ENCODE measurements around the gene ERLIN1. TPM values are rescaled to one million over a fixed set of nuclear protein-coding genes. Genes with fewer than 3 reads are reported as not detected.

The ERLIN1 gene
- polyA plus RNA-seq, 1 donor (not counting 4 experiments of a cell fraction or from before 2014, with no cell fraction given): 45.6 TPM

DNA sequence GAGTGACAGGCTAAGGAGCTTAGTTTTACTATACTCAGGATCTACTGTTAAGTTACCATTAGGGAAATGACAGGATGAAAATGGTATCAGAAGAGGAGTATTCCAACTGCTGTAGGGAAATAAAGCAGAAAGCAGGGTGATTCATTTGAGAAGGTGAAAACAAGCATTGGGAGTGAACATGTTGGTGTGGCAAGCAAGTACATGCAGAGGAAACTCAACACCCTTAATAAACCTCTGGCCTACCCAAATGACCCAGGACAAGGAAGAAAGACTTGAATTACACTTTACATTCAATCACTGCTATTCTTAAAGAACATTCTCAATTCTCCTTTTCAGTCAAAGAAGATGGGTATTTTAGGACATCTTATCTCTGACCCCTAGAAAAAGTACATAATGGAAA, 28.7 kb downstream of the ERLIN1 start:
- H3K9me3 ChIP-seq (ENCODE audit: control insufficient read depth, low read depth, low read length): no peaks in the 10 kb centered on the region
- no peaks in the 10 kb centered on the region for H3K9me1 ChIP-seq (ENCODE audit: control insufficient read depth, extremely low read depth, insufficient read depth, low read length)
- FAIRE-seq (peak; percentile 94), DNase-seq (ENCODE audit: low read depth, low spot score) (no peak)
- no peak overlapping the region for H3K4me3 ChIP-seq (ENCODE audit: control insufficient read depth in 2 of 3, extremely low read depth in 1 of 3, insufficient read depth in 2 of 3, low read depth in 1 of 3, low read length in 3 of 3)
- no peaks in the 10 kb centered on the region for H3K27me3 ChIP-seq (ENCODE audit: control insufficient read depth, extremely low read depth, insufficient read depth, low read length)
- peak overlapping the region; percentile 56 for H3K27ac ChIP-seq (ENCODE audit: control insufficient read depth, insufficient read depth, low read length)
- no peak overlapping the region for H2AFZ ChIP-seq (ENCODE audit: control insufficient read depth, low read length)
- TF ChIP-seq, protein P1, sequence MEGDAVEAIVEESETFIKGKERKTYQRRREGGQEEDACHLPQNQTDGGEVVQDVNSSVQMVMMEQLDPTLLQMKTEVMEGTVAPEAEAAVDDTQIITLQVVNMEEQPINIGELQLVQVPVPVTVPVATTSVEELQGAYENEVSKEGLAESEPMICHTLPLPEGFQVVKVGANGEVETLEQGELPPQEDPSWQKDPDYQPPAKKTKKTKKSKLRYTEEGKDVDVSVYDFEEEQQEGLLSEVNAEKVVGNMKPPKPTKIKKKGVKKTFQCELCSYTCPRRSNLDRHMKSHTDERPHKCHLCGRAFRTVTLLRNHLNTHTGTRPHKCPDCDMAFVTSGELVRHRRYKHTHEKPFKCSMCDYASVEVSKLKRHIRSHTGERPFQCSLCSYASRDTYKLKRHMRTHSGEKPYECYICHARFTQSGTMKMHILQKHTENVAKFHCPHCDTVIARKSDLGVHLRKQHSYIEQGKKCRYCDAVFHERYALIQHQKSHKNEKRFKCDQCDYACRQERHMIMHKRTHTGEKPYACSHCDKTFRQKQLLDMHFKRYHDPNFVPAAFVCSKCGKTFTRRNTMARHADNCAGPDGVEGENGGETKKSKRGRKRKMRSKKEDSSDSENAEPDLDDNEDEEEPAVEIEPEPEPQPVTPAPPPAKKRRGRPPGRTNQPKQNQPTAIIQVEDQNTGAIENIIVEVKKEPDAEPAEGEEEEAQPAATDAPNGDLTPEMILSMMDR (optimal IDR thresholded peaks at IDR 0.05 in 1 of 3, IDR thresholded peaks at IDR 0.05 in 1 of 3, conservative IDR thresholded peaks at IDR 0.05 in 1 of 3; ENCODE audit: extremely low read depth in 1 of 3, insufficient read depth in 2 of 3, low read length in 3 of 3): no peak
- TF ChIP-seq EZH2 (IDR thresholded peaks at IDR 0.05; ENCODE audit: low read length): no peak
- peaks cover 25% of the 10 kb centered on the region for H3K4me1 ChIP-seq (ENCODE audit: control insufficient read depth, extremely low read depth, insufficient read depth, low read length)
- no peaks in the 10 kb centered on the region for H3K79me2 ChIP-seq (ENCODE audit: control insufficient read depth, insufficient read depth, low read length)
- peaks cover 2 to 28% of the 10 kb centered on the region in 2 experiments for H3K36me3 ChIP-seq (ENCODE audit: control insufficient read depth in 2 of 2, extremely low read depth in 1 of 2, insufficient read depth in 2 of 2, low read length in 2 of 2)
- H3K4me2 ChIP-seq (ENCODE audit: control insufficient read depth, extremely low read depth, insufficient read depth, low read depth, low read length): no peak overlapping the region
- dilution Hi-C loops (cut with MboI; ENCODE audit: extremely low pct_ligation_motif_present, low sequenced_read_pairs): no loop called here
- no peaks in the 10 kb centered on the region for H4K20me1 ChIP-seq (ENCODE audit: control insufficient read depth, extremely low read depth, insufficient read depth, low read length)
- no peak overlapping the region for H3K9ac ChIP-seq (ENCODE audit: control insufficient read depth, extremely low read depth, insufficient read depth, low read length)

DNA sequence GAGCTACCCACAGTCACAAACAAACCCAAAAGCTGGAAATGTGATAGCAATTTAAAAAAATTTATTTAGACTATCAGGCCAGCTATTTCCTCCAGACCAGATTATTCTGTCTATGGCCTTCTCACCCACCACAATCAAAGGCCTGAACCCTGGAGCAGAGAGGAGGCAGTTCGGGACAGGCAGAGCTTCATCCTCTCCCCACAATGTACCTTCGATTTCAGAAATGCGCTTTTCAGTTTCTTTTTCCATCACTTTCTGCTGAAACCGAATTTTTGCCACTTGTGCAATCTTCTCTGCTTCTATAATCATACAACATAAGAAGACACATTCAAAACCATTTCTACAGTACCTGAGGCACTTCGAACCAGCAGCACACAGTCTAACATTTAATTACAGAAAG, 29.9 kb downstream of the ERLIN1 start:
- no peaks in the 10 kb centered on the region for H4K20me1 ChIP-seq (ENCODE audit: control insufficient read depth, extremely low read depth, insufficient read depth, low read length)
- H3K27ac ChIP-seq (ENCODE audit: control insufficient read depth, insufficient read depth, low read length): no peak overlapping the region
- no peak for TF ChIP-seq EZH2 (IDR thresholded peaks at IDR 0.05; ENCODE audit: low read length)
- TF ChIP-seq, protein P1 (optimal IDR thresholded peaks at IDR 0.05 in 1 of 3, IDR thresholded peaks at IDR 0.05 in 1 of 3, conservative IDR thresholded peaks at IDR 0.05 in 1 of 3; ENCODE audit: extremely low read depth in 1 of 3, insufficient read depth in 2 of 3, low read length in 3 of 3): no peak
- no peaks in the 10 kb centered on the region for H3K79me2 ChIP-seq (ENCODE audit: control insufficient read depth, insufficient read depth, low read length)
- H3K9me3 ChIP-seq (ENCODE audit: control insufficient read depth, low read depth, low read length): no peaks in the 10 kb centered on the region
- dilution Hi-C loops (cut with MboI; ENCODE audit: extremely low pct_ligation_motif_present, low sequenced_read_pairs): no loop called here
- no peak overlapping the region for H2AFZ ChIP-seq (ENCODE audit: control insufficient read depth, low read length)
- no peak overlapping the region for H3K4me2 ChIP-seq (ENCODE audit: control insufficient read depth, extremely low read depth, insufficient read depth, low read depth, low read length)
- H3K4me3 ChIP-seq (ENCODE audit: control insufficient read depth in 2 of 3, extremely low read depth in 1 of 3, insufficient read depth in 2 of 3, low read depth in 1 of 3, low read length in 3 of 3): no peak overlapping the region
- H3K27me3 ChIP-seq (ENCODE audit: control insufficient read depth, extremely low read depth, insufficient read depth, low read length): no peaks in the 10 kb centered on the region
- peaks cover 25% of the 10 kb centered on the region for H3K4me1 ChIP-seq (ENCODE audit: control insufficient read depth, extremely low read depth, insufficient read depth, low read length)
- no peak for DNase-seq (ENCODE audit: low read depth, low spot score)
- FAIRE-seq: no peak
- peaks cover 7 to 40% of the 10 kb centered on the region in 2 experiments for H3K36me3 ChIP-seq (ENCODE audit: control insufficient read depth in 2 of 2, extremely low read depth in 1 of 2, insufficient read depth in 2 of 2, low read length in 2 of 2)
- no peaks in the 10 kb centered on the region for H3K9me1 ChIP-seq (ENCODE audit: control insufficient read depth, extremely low read depth, insufficient read depth, low read length)
- no peak overlapping the region for H3K9ac ChIP-seq (ENCODE audit: control insufficient read depth, extremely low read depth, insufficient read depth, low read length)

All from keratinocyte (primary cell).